ENCODE results near the gene ALPL. TPM values are rescaled to one million over a fixed set of nuclear protein-coding genes. Genes with fewer than 3 reads are reported as not detected.
A peak's percentile ranks its signal among the peaks of the same experiment; 100 is the strongest.

ALPL gene
- total and polyA plus RNA-seq, 2 of the 4 experiments (the other 2 are of a cell fraction) = 0.54 to 2.2 TPM

DNA sequence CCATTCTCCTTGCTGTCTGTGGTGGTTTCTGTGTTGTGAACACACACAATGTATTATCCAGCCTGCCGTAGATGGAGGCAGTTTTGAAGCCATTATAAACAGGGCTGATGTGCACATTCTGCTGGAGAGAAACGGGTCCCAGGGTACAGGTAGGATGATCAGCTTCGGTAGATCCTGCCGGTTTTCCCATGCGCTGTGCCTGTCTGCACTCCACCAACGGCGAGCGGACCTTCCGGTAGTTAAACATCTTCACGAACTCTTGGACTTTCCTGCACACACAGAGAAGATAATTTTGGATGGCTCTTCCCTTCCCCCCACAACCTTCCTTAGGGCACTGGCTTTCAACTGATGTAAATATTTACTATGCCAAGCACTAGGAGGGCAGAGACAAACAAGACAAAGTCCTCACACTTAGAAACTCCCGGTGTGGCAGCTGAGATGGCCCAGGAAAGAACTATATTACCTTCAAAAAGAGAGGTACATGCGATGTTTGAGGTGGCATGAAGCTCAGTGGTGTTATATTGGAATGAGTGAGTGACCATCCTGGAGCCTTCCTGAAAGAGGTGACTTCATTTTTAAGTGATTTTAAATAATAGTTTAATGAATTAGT, 41.7 kb downstream of the ALPL start:
- no TSS peak for BruUV-seq (replicated peaks)
- Histone ChIP-seq H4K91ac (ENCODE audit: insufficient read depth, low read depth, low read length) (no peak overlapping the region), H2BK120ac (ENCODE audit: low read depth, low read length) (peak overlapping the region; percentile 52; the same call in 1 of the 2 replicates), H2BK20ac (ENCODE audit: low read depth, low read length) (peak overlapping the region; percentile 73; the same call in 1 of the 2 replicates), H3K27ac (ENCODE audit: insufficient read depth, low read length) (no peak overlapping the region), H3K4ac (ENCODE audit: low read depth, low read length) (peak overlapping the region; percentile 66), H2AK5ac (ENCODE audit: low read depth, low read length) (peak overlapping the region; percentile 41), H4K8ac (ENCODE audit: low read depth in 2 of 2, low read length in 2 of 2) (peak overlapping the region in 1 of 2 experiments; percentile 42; a peak in 1 of 4 replicates), H3K18ac (ENCODE audit: low read depth, low read length) (peak overlapping the region; percentile 45; the same call in 1 of the 2 replicates), H3K4me1 (ENCODE audit: control insufficient read depth, insufficient read depth, low read length) (peaks cover 13% of the 10 kb centered on the region), H3K9ac (ENCODE audit: low read depth, low read length) (no peak overlapping the region), H3K9me1 (ENCODE audit: insufficient read depth, low read length) (peaks cover 11% of the 10 kb centered on the region), H3K79me1 (ENCODE audit: low read depth in 1 of 2, low read length in 2 of 2) (no peaks in the 10 kb centered on the region), H2AK9ac (replicated peaks; ENCODE audit: low read depth, low read length, poor library complexity) (peak overlapping the region; percentile 29), H2BK15ac (ENCODE audit: low read depth, low read length) (peak overlapping the region; percentile 33; the same call in 1 of the 3 replicates), H3K36me3 (ENCODE audit: control insufficient read depth, insufficient read depth, low read length) (no peaks in the 10 kb centered on the region), H3K9me3 (ENCODE audit: control insufficient read depth, insufficient read depth, low read length) (no peaks in the 10 kb centered on the region), H3K56ac (ENCODE audit: extremely low read depth, insufficient read depth, low read length) (no peak overlapping the region), H4K20me1 (ENCODE audit: insufficient read depth, low read length) (no peaks in the 10 kb centered on the region), H2AFZ (replicated peaks; ENCODE audit: low read length, poor library complexity) (peak overlapping the region; percentile 29), H2BK5ac (ENCODE audit: low read depth, low read length, poor library complexity, severe bottlenecking) (no peak overlapping the region), H4K5ac (ENCODE audit: low read depth, low read length) (no peak overlapping the region), H3K4me3 (ENCODE audit: insufficient read depth, low read depth, low read length) (no peak overlapping the region), H3K14ac (replicated peaks; ENCODE audit: low read depth, low read length) (peak overlapping the region; percentile 10), H3K4me2 (ENCODE audit: low read depth, low read length) (no peak overlapping the region), H3K23ac (ENCODE audit: low read depth, low read length) (peak overlapping the region; percentile 36; the same call in 1 of the 2 replicates), H3K27me3 (ENCODE audit: control insufficient read depth, insufficient read depth, low read length) (peaks cover 3% of the 10 kb centered on the region; the same call in 1 of the 2 replicates)
- no peak for ATAC-seq (ENCODE audit: low read depth)
- ChIA-PET POLR2A (ENCODE audit: unreplicated experiment) (no interaction called here), CTCF (no interaction called here)
- in situ Hi-C loops (cut with MboI; ENCODE audit: low sequenced_read_pairs) = no loop called here
- no CpG with 5 or more reads among the region's 12 CpGs for WGBS, 2 experiments (ENCODE audit: extremely low coverage in 2 of 2, insufficient read length in 1 of 2)
- no peak for DNase-seq
- intact Hi-C loops (cut with micrococcal nuclease) = no loop called here
- dilution Hi-C loops (cut with HindIII; ENCODE audit: low sequenced_read_pairs, unreplicated experiment) = no loop called here
- TF ChIP-seq RFX5 (IDR thresholded peaks at IDR 0.05; ENCODE audit: low read depth, low read length) (no peak), RCOR1 (IDR thresholded peaks at IDR 0.05; ENCODE audit: insufficient replicate concordance, low read length) (no peak), POLR2A (IDR thresholded peaks at IDR 0.05; ENCODE audit: low read depth, low read length) (no peak), MAFK (IDR thresholded peaks at IDR 0.05; ENCODE audit: low read depth, low read length) (no peak), RAD21 (IDR thresholded peaks at IDR 0.05; ENCODE audit: low read length) (no peak), MAZ (IDR thresholded peaks at IDR 0.05; ENCODE audit: borderline replicate concordance, low read depth, low read length) (no peak), BHLHE40 (IDR thresholded peaks at IDR 0.05; ENCODE audit: low read depth, low read length) (no peak), NFE2L2 (IDR thresholded peaks at IDR 0.05; ENCODE audit: low read depth, low read length) (no peak), CHD1 (IDR thresholded peaks at IDR 0.05; ENCODE audit: low read depth, low read length) (no peak), FOS (IDR thresholded peaks at IDR 0.05; ENCODE audit: low read depth, low read length) (no peak), SMC3 (IDR thresholded peaks at IDR 0.05; ENCODE audit: low read depth, low read length) (no peak)
- TF ChIP-seq, protein P1, sequence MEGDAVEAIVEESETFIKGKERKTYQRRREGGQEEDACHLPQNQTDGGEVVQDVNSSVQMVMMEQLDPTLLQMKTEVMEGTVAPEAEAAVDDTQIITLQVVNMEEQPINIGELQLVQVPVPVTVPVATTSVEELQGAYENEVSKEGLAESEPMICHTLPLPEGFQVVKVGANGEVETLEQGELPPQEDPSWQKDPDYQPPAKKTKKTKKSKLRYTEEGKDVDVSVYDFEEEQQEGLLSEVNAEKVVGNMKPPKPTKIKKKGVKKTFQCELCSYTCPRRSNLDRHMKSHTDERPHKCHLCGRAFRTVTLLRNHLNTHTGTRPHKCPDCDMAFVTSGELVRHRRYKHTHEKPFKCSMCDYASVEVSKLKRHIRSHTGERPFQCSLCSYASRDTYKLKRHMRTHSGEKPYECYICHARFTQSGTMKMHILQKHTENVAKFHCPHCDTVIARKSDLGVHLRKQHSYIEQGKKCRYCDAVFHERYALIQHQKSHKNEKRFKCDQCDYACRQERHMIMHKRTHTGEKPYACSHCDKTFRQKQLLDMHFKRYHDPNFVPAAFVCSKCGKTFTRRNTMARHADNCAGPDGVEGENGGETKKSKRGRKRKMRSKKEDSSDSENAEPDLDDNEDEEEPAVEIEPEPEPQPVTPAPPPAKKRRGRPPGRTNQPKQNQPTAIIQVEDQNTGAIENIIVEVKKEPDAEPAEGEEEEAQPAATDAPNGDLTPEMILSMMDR (conservative IDR thresholded peaks at IDR 0.05; ENCODE audit: low read depth, low read length) = no peak
- TF ChIP-seq, protein P2, sequence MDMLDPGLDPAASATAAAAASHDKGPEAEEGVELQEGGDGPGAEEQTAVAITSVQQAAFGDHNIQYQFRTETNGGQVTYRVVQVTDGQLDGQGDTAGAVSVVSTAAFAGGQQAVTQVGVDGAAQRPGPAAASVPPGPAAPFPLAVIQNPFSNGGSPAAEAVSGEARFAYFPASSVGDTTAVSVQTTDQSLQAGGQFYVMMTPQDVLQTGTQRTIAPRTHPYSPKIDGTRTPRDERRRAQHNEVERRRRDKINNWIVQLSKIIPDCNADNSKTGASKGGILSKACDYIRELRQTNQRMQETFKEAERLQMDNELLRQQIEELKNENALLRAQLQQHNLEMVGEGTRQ (IDR thresholded peaks at IDR 0.05; ENCODE audit: low read depth, low read length) = no peak
- TF ChIP-seq, protein P3, sequence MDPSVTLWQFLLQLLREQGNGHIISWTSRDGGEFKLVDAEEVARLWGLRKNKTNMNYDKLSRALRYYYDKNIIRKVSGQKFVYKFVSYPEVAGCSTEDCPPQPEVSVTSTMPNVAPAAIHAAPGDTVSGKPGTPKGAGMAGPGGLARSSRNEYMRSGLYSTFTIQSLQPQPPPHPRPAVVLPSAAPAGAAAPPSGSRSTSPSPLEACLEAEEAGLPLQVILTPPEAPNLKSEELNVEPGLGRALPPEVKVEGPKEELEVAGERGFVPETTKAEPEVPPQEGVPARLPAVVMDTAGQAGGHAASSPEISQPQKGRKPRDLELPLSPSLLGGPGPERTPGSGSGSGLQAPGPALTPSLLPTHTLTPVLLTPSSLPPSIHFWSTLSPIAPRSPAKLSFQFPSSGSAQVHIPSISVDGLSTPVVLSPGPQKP (IDR thresholded peaks at IDR 0.05; ENCODE audit: borderline replicate concordance, low read depth, low read length) = no peak

Measured in IMR-90 (cell line).